Tibial nerve (tissue), 4 donors: ENCODE data around the gene IL1RAPL2. TPM values are rescaled to one million over a fixed set of nuclear protein-coding genes. Genes with fewer than 3 reads are reported as not detected.
"Not testable (repeated sequence)": the region's sequence is repeated elsewhere in the genome, so short reads cannot be mapped to it uniquely, and the experiment has no call there.

ENCODE experiments used
- DNase-seq, 2 donors: peaks; one replicate each; pipeline ENCODE4 v3.0.0-alpha.2; 2019; ENCODE audit warnings: low spot score in 2 of 2
- H3K27ac ChIP-seq, 4 donors: fragments of 200-600 bp; sonication (generic) in 3 of 4; one replicate each; pipeline ENCODE4 v1.5.1; 2017 to 2019; ENCODE audit warnings: mild to moderate bottlenecking in 1 of 4
- H3K27me3 ChIP-seq, 2 donors: fragments of 200-600 bp; sonication (generic) in 1 of 2; one replicate each; pipeline versions ENCODE4 v1.5.1 to v1.6.0; 2017 to 2019
- H3K36me3 ChIP-seq, 3 donors: fragments of 200-600 bp; sonication (generic); one replicate each; pipeline ENCODE4 v1.5.1; 2018 to 2019
- H3K4me1 ChIP-seq, 4 donors: fragments of 200-600 bp; sonication (generic) in 3 of 4; one replicate each; pipeline ENCODE4 v1.5.1; 2017 to 2019
- H3K4me3 ChIP-seq, 4 donors: fragments of 200-600 bp; sonication (generic) in 3 of 4; one replicate each; pipeline ENCODE4 v1.5.1; 2017 to 2019; ENCODE audit warnings: mild to moderate bottlenecking in 1 of 4, moderate library complexity in 1 of 4
- H3K9me3 ChIP-seq, 4 donors: fragments of 200-600 bp; sonication (generic) in 3 of 4; one replicate each; pipeline ENCODE4 v1.5.1; 2017 to 2019
- CTCF ChIP-seq, 5 experiments: fragments of 200-600 bp in 3 of 5; fragments of 450-650 bp in 2 of 5; sonication (generic) in 3 of 5; IDR thresholded peaks; one replicate each; pipeline ENCODE4 v1.5.1; 2016 to 2019; ENCODE audit warnings: antibody characterized with exemption in 5 of 5, mild to moderate bottlenecking in 3 of 5, moderate library complexity in 2 of 5
- EP300 ChIP-seq, 2 donors: sonication (generic); formaldehyde crosslinking; IDR thresholded peaks; one replicate each; pipeline ENCODE4 v1.6.1; 2017; ENCODE audit warnings: antibody characterized with exemption in 2 of 2, mild to moderate bottlenecking in 1 of 2
- POLR2A ChIP-seq, 2 donors: fragments of 450-650 bp; IDR thresholded peaks; one replicate each; pipeline ENCODE4 v1.6.1; 2017; ENCODE audit warnings: antibody characterized with exemption in 2 of 2, mild to moderate bottlenecking in 2 of 2, moderate library complexity in 2 of 2
- WGBS, 2 donors: methylation state at CpG; one replicate each; pipeline ENCODE4 v1.1.5; 2018; 5-methylcytosine and 5-hydroxymethylcytosine counted together
- total RNA-seq, 4 donors: library from RNA; depleted of rRNA; stranded (reverse); fragments of >200 nt; gene quantifications; one replicate each; pipeline ENCODE4 v1.1.0, GENCODE V29; 2016

The IL1RAPL2 gene
- total RNA-seq, result not detected

GRCh38 chrX:104565791-104566680 is at the start of gene IL1RAPL2:
TSS of gene IL1RAPL2 (plus strand) at chrX:104566199.
- peaks cover 0 to 57% of the 10 kb centered on the region in 2 donors for H3K27me3 ChIP-seq
- H3K9me3 ChIP-seq, result no peaks in the 10 kb centered on the region
- peaks cover 0 to 17% (median 0%) of the 10 kb centered on the region in 4 donors for H3K4me1 ChIP-seq
- WGBS, 2 donors, result 1 to 22% methylated on average over 15 to 41 of the region's 48 CpGs
- H3K4me3 ChIP-seq, result peak within 1 kb of the TSS; percentile 9 to 48 (median 22)
- TF ChIP-seq EP300 (IDR thresholded peaks at IDR 0.05), result no peak
- no peak for TF ChIP-seq POLR2A (IDR thresholded peaks at IDR 0.05)
- peak in 3 of 5 experiments; percentile 32 to 36 (median 34) for TF ChIP-seq CTCF (IDR thresholded peaks at IDR 0.05)
- no peaks in the 10 kb centered on the region for H3K36me3 ChIP-seq
- no peak for DNase-seq
- no peak within 1 kb of the TSS for H3K27ac ChIP-seq

- TF ChIP-seq EP300 (IDR thresholded peaks at IDR 0.05) (no peak), CTCF (IDR thresholded peaks at IDR 0.05) (no peak), POLR2A (IDR thresholded peaks at IDR 0.05) (no peak)
- Histone ChIP-seq H3K27ac (no peak overlapping the region), H3K4me3 (no peak overlapping the region), H3K4me1 (no peaks in the 10 kb centered on the region), H3K36me3 (no peaks in the 10 kb centered on the region), H3K9me3 (peaks cover 0 to 3% (median 0%) of the 10 kb centered on the region in 4 donors), H3K27me3 (peaks cover 0 to 17% of the 10 kb centered on the region in 2 donors)
- WGBS, 2 donors, result 35 to 53% methylated on average over 2 of the region's 2 CpGs
- DNase-seq, result no peak
These were observed 43.6 kb upstream of the IL1RAPL2 start for GRCh38 chrX:104522386-104522785.

- TF ChIP-seq EP300 (IDR thresholded peaks at IDR 0.05) (no peak), CTCF (IDR thresholded peaks at IDR 0.05) (no peak), POLR2A (IDR thresholded peaks at IDR 0.05) (no peak)
- no peak overlapping the region for H3K27ac ChIP-seq
- 46 to 58% methylated on average over 2 of the region's 2 CpGs for WGBS, 2 donors
- H3K4me3 ChIP-seq, result no peak overlapping the region
- H3K4me1 ChIP-seq, result no peaks in the 10 kb centered on the region
- no peaks in the 10 kb centered on the region for H3K36me3 ChIP-seq
- peaks cover 0 to 17% of the 10 kb centered on the region in 2 donors for H3K27me3 ChIP-seq
- peaks cover 0 to 3% (median 0%) of the 10 kb centered on the region in 4 donors for H3K9me3 ChIP-seq
- no peak for DNase-seq
These were observed 42.1 kb upstream of the IL1RAPL2 start for GRCh38 chrX:104523858-104524257.

GRCh38 chrX:104539081-104539480 is 26.9 kb upstream of the IL1RAPL2 start:
- Histone ChIP-seq H3K4me3 (no peak overlapping the region), H3K27ac (no peak overlapping the region), H3K36me3 (no peaks in the 10 kb centered on the region), H3K9me3 (no peaks in the 10 kb centered on the region), H3K27me3 (no peaks in the 10 kb centered on the region), H3K4me1 (no peaks in the 10 kb centered on the region)
- WGBS, 2 donors, result 88 to 90% methylated on average over 2 of the region's 2 CpGs
- no peak for DNase-seq
- TF ChIP-seq POLR2A (IDR thresholded peaks at IDR 0.05) (no peak), EP300 (IDR thresholded peaks at IDR 0.05) (no peak), CTCF (IDR thresholded peaks at IDR 0.05) (no peak)

- not testable (repeated sequence) for H3K36me3 ChIP-seq, H3K4me1 ChIP-seq, DNase-seq, H3K9me3 ChIP-seq, H3K27me3 ChIP-seq, H3K4me3 ChIP-seq, H3K27ac ChIP-seq
- 48 to 50% methylated on average over 2 of the region's 2 CpGs for WGBS, 2 donors
These were observed 23.6 kb upstream of the IL1RAPL2 start for GRCh38 chrX:104542447-104542846.
